H1 (cell line): ENCODE results near the gene JPH3. TPM values are rescaled to one million over a fixed set of nuclear protein-coding genes. Genes with fewer than 3 reads are reported as not detected.

Experiments used
- CTCF ChIA-PET: fragments of 300-600 bp; sonication (Branson Sonifier 250); formaldehyde crosslinking; loops from one replicate; lab custom pipeline; 2021; ENCODE audit not compliant: partially characterized antibody; lab: Charles Lee
- POLR2A ChIA-PET: fragments of 300-600 bp; sonication (Branson Sonifier 250); formaldehyde crosslinking; loops from one replicate; lab custom pipeline; 2021; ENCODE audit warnings: inconsistent platforms; ENCODE audit not compliant: partially characterized antibody; lab: Charles Lee
- DNase-seq, 2 experiments: peaks; one replicate each; pipeline versions ENCODE4 v3.0.0 to v3.0.0-alpha.2; 2010 to 2022; ENCODE audit warnings: low spot score in 2 of 2, low read depth in 1 of 2, mixed read lengths in 1 of 2
- FAIRE-seq: peaks from 2 replicates; lab custom pipeline; 2011; peaks lifted over from hg19 to GRCh38; lab: Jason Lieb, UNC
- H2AFZ ChIP-seq: 2 replicates; pipeline ENCODE4 v1.8.1; 2012; ENCODE audit warnings: low read length, inconsistent platforms
- H2AK5ac ChIP-seq: 2 replicates; pipeline ENCODE4 v1.6.1; 2013; ENCODE audit warnings: low read depth, low read length
- H2BK120ac ChIP-seq: replicated peaks from 2 replicates; pipeline ENCODE3; 2013; ENCODE audit warnings: low read depth, low read length, inconsistent platforms
- H2BK12ac ChIP-seq: 2 replicates; pipeline ENCODE4 v1.6.1; 2013; ENCODE audit warnings: low read depth, low read length
- H2BK15ac ChIP-seq: 2 replicates; pipeline ENCODE4 v1.6.1; 2013; ENCODE audit warnings: low read length
- H2BK20ac ChIP-seq: 2 replicates; pipeline ENCODE4 v1.6.1; 2013; ENCODE audit warnings: low read length
- H2BK5ac ChIP-seq: 2 replicates; pipeline ENCODE4 v1.6.1; 2013; ENCODE audit warnings: low read depth, low read length
- H3K14ac ChIP-seq: 2 replicates; pipeline ENCODE4 v1.6.1; 2013; ENCODE audit warnings: inconsistent platforms; ENCODE audit not compliant: insufficient read length
- H3K18ac ChIP-seq: 2 replicates; pipeline ENCODE4 v1.6.1; 2013; ENCODE audit warnings: low read length; ENCODE audit errors: extremely low read depth
- H3K23ac ChIP-seq: 2 replicates; pipeline ENCODE4 v1.6.1; 2013; ENCODE audit warnings: inconsistent platforms; ENCODE audit not compliant: insufficient read length
- H3K23me2 ChIP-seq: 2 replicates; pipeline ENCODE4 v1.6.1; 2013; ENCODE audit warnings: low read depth, low read length
- H3K27ac ChIP-seq: 2 replicates; pipeline ENCODE4 v1.6.1; 2011; ENCODE audit warnings: low read depth, low read length, inconsistent platforms
- H3K27me3 ChIP-seq, 4 experiments: replicated peaks in 1 of 4; 1 replicate in 1 of 4; 2 replicates in 3 of 4; pipeline versions ENCODE4 v1.6.1 to v1.8.1; 2011 to 2013; ENCODE audit warnings: low read length in 3 of 4, mild to moderate bottlenecking in 3 of 4, inconsistent platforms in 2 of 4, mixed read lengths in 2 of 4, moderate library complexity in 1 of 4; ENCODE audit not compliant: control insufficient read depth in 3 of 4, insufficient read depth in 3 of 4; ENCODE audit errors: extremely low read depth in 1 of 4
- H3K36me3 ChIP-seq, 4 experiments: 2 replicates each; pipeline versions ENCODE4 v1.6.1 to v1.8.1; 2011 to 2013; ENCODE audit warnings: mild to moderate bottlenecking in 4 of 4, low read length in 3 of 4, moderate library complexity in 2 of 4, control low read depth in 1 of 4, inconsistent platforms in 1 of 4; ENCODE audit not compliant: insufficient read depth in 4 of 4, control insufficient read depth in 2 of 4
- H3K4ac ChIP-seq: replicated peaks from 2 replicates; pipeline ENCODE3; 2013; ENCODE audit warnings: low read length, low read depth, mixed read lengths, inconsistent platforms; ENCODE audit not compliant: insufficient read length
- H3K4me1 ChIP-seq, 4 experiments: replicated peaks in 1 of 4; 1 replicate in 1 of 4; 2 replicates in 3 of 4; pipeline versions ENCODE4 v1.6.1 to v1.8.1; 2011 to 2013; ENCODE audit warnings: low read length in 3 of 4, inconsistent platforms in 2 of 4, mixed read lengths in 1 of 4; ENCODE audit not compliant: insufficient read depth in 4 of 4, control insufficient read depth in 3 of 4
- H3K4me2 ChIP-seq, 2 experiments: 2 replicates each; pipeline versions ENCODE4 v1.6.1 to v1.8.1; 2011 to 2013; ENCODE audit warnings: low read depth in 2 of 2, low read length in 2 of 2, control low read depth in 1 of 2, inconsistent platforms in 1 of 2, mild to moderate bottlenecking in 1 of 2; ENCODE audit not compliant: insufficient read depth in 1 of 2
- H3K4me3 ChIP-seq, 4 experiments: fragments of 200-600, 300-600 bp in 1 of 4; sonication (generic), shearing (Covaris generic), sonication (Bioruptor Twin) in 1 of 4; 2 replicates each; pipeline versions ENCODE4 v1.5.1 to v1.8.1; 2011 to 2016; ENCODE audit warnings: low read length in 4 of 4, low read depth in 3 of 4, control low read depth in 2 of 4, inconsistent platforms in 2 of 4, mild to moderate bottlenecking in 2 of 4, mixed read lengths in 1 of 4, moderate library complexity in 1 of 4; ENCODE audit not compliant: insufficient read depth in 2 of 4; ENCODE audit errors: extremely low read depth in 1 of 4
- H3K56ac ChIP-seq: replicated peaks from 2 replicates; pipeline ENCODE3; 2013; ENCODE audit warnings: low read depth, mild to moderate bottlenecking, mixed read lengths, low read length, inconsistent platforms; ENCODE audit not compliant: insufficient read length
- H3K79me1 ChIP-seq: 2 replicates; pipeline ENCODE4 v1.6.1; 2013; ENCODE audit warnings: low read depth, low read length, control low read depth
- H3K79me2 ChIP-seq, 2 experiments: 2 replicates each; pipeline versions ENCODE4 v1.6.1 to v1.8.1; 2012 to 2013; ENCODE audit warnings: low read length in 2 of 2, mild to moderate bottlenecking in 2 of 2, inconsistent platforms in 1 of 2; ENCODE audit not compliant: insufficient read depth in 2 of 2, control insufficient read depth in 1 of 2
- H3K9ac ChIP-seq, 4 experiments: replicated peaks in 1 of 4; 1 replicate in 1 of 4; 2 replicates in 3 of 4; pipeline versions ENCODE4 v1.6.1 to v1.8.1; 2011 to 2013; ENCODE audit warnings: low read depth in 3 of 4, low read length in 3 of 4, control low read depth in 2 of 4, mild to moderate bottlenecking in 2 of 4, moderate library complexity in 2 of 4, inconsistent platforms in 1 of 4; ENCODE audit errors: extremely low read depth in 1 of 4
- H3K9me3 ChIP-seq, 2 experiments: 2 replicates each; pipeline versions ENCODE4 v1.6.1 to v1.8.1; 2012 to 2013; ENCODE audit warnings: mild to moderate bottlenecking in 2 of 2, moderate library complexity in 2 of 2, control low read depth in 1 of 2, inconsistent platforms in 1 of 2, low read depth in 1 of 2, low read length in 1 of 2, mixed read lengths in 1 of 2; ENCODE audit not compliant: insufficient read depth in 2 of 2
- H4K20me1 ChIP-seq, 2 experiments: replicated peaks in 1 of 2; 2 replicates each; pipeline versions ENCODE3 to v1.8.1; 2011 to 2013; ENCODE audit warnings: inconsistent platforms in 2 of 2, low read length in 2 of 2, mild to moderate bottlenecking in 1 of 2; ENCODE audit not compliant: insufficient read depth in 2 of 2, control insufficient read depth in 1 of 2
- H4K5ac ChIP-seq: 2 replicates; pipeline ENCODE4 v1.6.1; 2013; ENCODE audit warnings: low read length, low read depth, mixed read lengths, inconsistent platforms; ENCODE audit not compliant: insufficient read length
- H4K8ac ChIP-seq: 2 replicates; pipeline ENCODE4 v1.8.0; 2013; ENCODE audit warnings: mild to moderate bottlenecking, moderate library complexity, low read length, inconsistent platforms; ENCODE audit not compliant: insufficient read depth; ENCODE audit errors: extremely low read depth
- H4K91ac ChIP-seq: replicated peaks from 2 replicates; pipeline ENCODE3; 2013; ENCODE audit warnings: low read length, mixed read lengths, inconsistent platforms; ENCODE audit not compliant: insufficient read length
- RAD21 ChIP-seq, 2 experiments: IDR thresholded peaks in 1 of 2; conservative IDR thresholded peaks in 1 of 2; 2 replicates each; pipeline ENCODE4 v1.6.1; 2011; ENCODE audit warnings: low read depth in 2 of 2, low read length in 2 of 2, improper control_type of control experiment in 1 of 2, inconsistent platforms in 1 of 2, mild to moderate bottlenecking in 1 of 2, moderate library complexity in 1 of 2
- WGBS, 2 experiments: shearing (Covaris generic) in 1 of 2; methylation state at CpG; one replicate each; pipeline versions ENCODE4 v1.1.6 to v1.1.7; 2013 to 2015; ENCODE audit warnings: low lambda C conversion rate in 2 of 2, mixed read lengths in 2 of 2, inconsistent platforms in 1 of 2, low coverage in 1 of 2, missing lambda C conversion rate in 1 of 2; ENCODE audit not compliant: insufficient replicate concordance in 2 of 2, insufficient coverage in 1 of 2, insufficient read length in 1 of 2; ENCODE audit errors: extremely low coverage in 1 of 2, missing lambda C conversion rate in 1 of 2; 5-methylcytosine and 5-hydroxymethylcytosine counted together
- polyA plus RNA-seq, 7 experiments: library from polyadenylated mRNA; depleted of rRNA in 3 of 7; stranded (reverse) in 5 of 7; unstranded in 2 of 7; fragments of >200 nt in 5 of 7; fragments of 200-250 nt in 2 of 7; gene quantifications; 1 replicate in 5 of 7; 2 replicates in 1 of 7; 4 replicates in 1 of 7; pipeline versions ENCODE4 v1.2.1 to v1.2.3, GENCODE V29; 2011 to 2013; ENCODE audit warnings: missing spikeins in 2 of 7, mixed read lengths in 2 of 7
- total RNA-seq: library from RNA; stranded (reverse); fragmentation: NEBNext Ultra II Directional; extraction: Animal tissue kit (Norgen Biotek cat#: 25700); gene quantifications from 2 replicates; pipeline ENCODE4 v1.2.1, GENCODE V29; 2021

JPH3 gene
- total and polyA plus RNA-seq, 2 of the 8 experiments (the other 6 are each of a cell fraction or from before 2014, with no cell fraction given): 10.3 to 28.3 TPM

DNA sequence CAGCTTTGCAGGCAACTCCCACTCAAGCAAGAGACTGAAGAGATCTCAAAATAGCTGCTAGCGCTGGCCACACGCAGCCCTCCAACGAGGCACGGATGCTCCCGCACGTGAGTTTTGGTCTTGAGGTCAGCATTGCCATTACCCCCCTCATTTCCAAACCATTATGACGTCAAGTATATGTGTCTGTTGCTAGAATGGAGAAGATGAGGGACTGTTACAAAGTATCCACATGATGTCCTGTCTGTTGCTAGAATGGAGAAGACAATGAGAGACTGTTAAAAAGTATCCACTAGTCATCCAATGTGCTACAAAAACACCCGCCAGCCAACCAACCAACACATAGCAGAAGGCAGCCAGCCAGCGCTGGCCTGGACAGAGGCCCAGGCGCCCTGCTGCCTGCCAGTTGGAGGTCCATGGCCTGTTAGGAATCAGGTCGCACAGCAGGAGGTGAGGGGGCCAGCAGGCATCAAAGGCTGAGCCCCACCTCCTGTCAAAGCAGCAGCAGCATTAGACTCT is 138.7 kb downstream of the JPH3 start:
- Histone ChIP-seq H3K79me1 (peaks cover 21% of the 10 kb centered on the region), H3K27me3 (no peaks in the 10 kb centered on the region), H2AFZ (no peak overlapping the region), H2BK12ac (no peak overlapping the region), H4K20me1 (peaks cover 9 to 30% of the 10 kb centered on the region in 2 experiments), H4K8ac (no peak overlapping the region), H3K9me3 (no peaks in the 10 kb centered on the region; a peak in 1 of 4 replicates), H2BK5ac (no peak overlapping the region), H3K14ac (no peak overlapping the region), H3K79me2 (peaks cover 2 to 46% of the 10 kb centered on the region in 2 experiments; a peak in 3 of 4 replicates), H3K4me1 (no peaks in the 10 kb centered on the region), H2BK15ac (no peak overlapping the region), H3K4ac (no peak overlapping the region), H3K9ac (no peak overlapping the region), H3K23me2 (peaks cover 7% of the 10 kb centered on the region; the same call in 1 of the 2 replicates), H2BK20ac (no peak overlapping the region), H3K27ac (no peak overlapping the region), H2AK5ac (no peak overlapping the region), H3K56ac (no peak overlapping the region), H3K4me3 (no peak overlapping the region), H3K4me2 (no peak overlapping the region), H3K23ac (no peak overlapping the region), H3K18ac (no peak overlapping the region), H2BK120ac (no peak overlapping the region), H3K36me3 (peaks cover 0 to 28% (median 12%) of the 10 kb centered on the region in 4 experiments; a peak in 5 of 8 replicates), H4K5ac (no peak overlapping the region), H4K91ac (no peak overlapping the region)
- WGBS, 2 experiments: 91% methylated on average over 9 of the region's 11 CpGs; no CpG with 5 or more reads in 1 of the 2 experiments
- FAIRE-seq (no peak), DNase-seq (no peak)
- no peak for TF ChIP-seq RAD21 (IDR thresholded peaks at IDR 0.05 in 1 of 2, conservative IDR thresholded peaks at IDR 0.05 in 1 of 2; ENCODE audit: low read depth in 2 of 2, low read length in 2 of 2)
- POLR2A ChIA-PET: interaction anchor here (0.9 to 1.5 kb wide), 4 partner anchors 8 to 38 kb away, joined by 3 to 5 read pairs (median 4); no protein-coding TSS in a partner anchor
- CTCF ChIA-PET: interaction anchor here (1.4 kb wide), 1 partner anchor 210 kb away, joined by 3 read pairs; the partner anchor contains the start of gene BANP
